Loucy (cell line): ENCODE data around the gene SLAMF7.

Source experiments
- H2AFZ ChIP-seq: fragments of 200-600 bp; sonication (generic); 2 replicates; pipeline ENCODE4 v1.6.0; 2016; ENCODE audit warnings: antibody characterized with exemption, mild to moderate bottlenecking, low read length, moderate library complexity
- H3F3A ChIP-seq: fragments of 200-600 bp; 2 replicates; pipeline ENCODE4 v1.6.0; 2016; ENCODE audit warnings: antibody characterized with exemption, low read depth, mild to moderate bottlenecking
- H3K27me3 ChIP-seq: fragments of 200-600 bp; sonication (generic); 2 replicates; pipeline ENCODE4 v1.6.1; 2014; ENCODE audit warnings: low read length, mild to moderate bottlenecking; ENCODE audit not compliant: insufficient read depth, poor library complexity, severe bottlenecking
- H3K36me3 ChIP-seq: fragments of 200-600 bp; sonication (generic); 2 replicates; pipeline ENCODE4 v1.6.1; 2016; ENCODE audit warnings: low read length; ENCODE audit not compliant: insufficient read depth
- H3K4me1 ChIP-seq: fragments of 200-600 bp; sonication (generic); 2 replicates; pipeline ENCODE4 v1.5.1; 2014; ENCODE audit warnings: low read length, mild to moderate bottlenecking; ENCODE audit not compliant: insufficient read depth, poor library complexity, severe bottlenecking
- H3K4me2 ChIP-seq: fragments of 200-600 bp; sonication (generic); 2 replicates; pipeline ENCODE4 v1.6.0; 2014; ENCODE audit warnings: antibody characterized with exemption, low read length, low read depth, mild to moderate bottlenecking; ENCODE audit not compliant: poor library complexity, severe bottlenecking
- H3K4me3 ChIP-seq: fragments of 200-600 bp; sonication (generic); 2 replicates; pipeline ENCODE4 v1.5.1; 2014; ENCODE audit warnings: low read length, mild to moderate bottlenecking, mixed read lengths; ENCODE audit not compliant: poor library complexity, severe bottlenecking
- H3K79me2 ChIP-seq: fragments of 200-600 bp; sonication (generic); 2 replicates; pipeline ENCODE4 v1.6.1; 2014; ENCODE audit warnings: low read length; ENCODE audit not compliant: insufficient read depth
- H3K9ac ChIP-seq: fragments of 200-600 bp; sonication (generic); 2 replicates; pipeline ENCODE4 v1.6.0; 2014; ENCODE audit warnings: mild to moderate bottlenecking, low read depth, low read length, moderate library complexity; ENCODE audit not compliant: poor library complexity, severe bottlenecking
- H3K9me2 ChIP-seq: fragments of 200-600 bp; sonication (generic); replicated peaks from 2 replicates; pipeline ENCODE4 v1.6.1; 2016; ENCODE audit warnings: low read depth, low read length, mixed read lengths
- H3K9me3 ChIP-seq: fragments of 200-600 bp; sonication (generic); 2 replicates; pipeline ENCODE4 v1.6.1; 2014; ENCODE audit warnings: mild to moderate bottlenecking, antibody characterized with exemption, low read length, low read depth; ENCODE audit not compliant: insufficient read depth
- H4K20me1 ChIP-seq: fragments of 200-600 bp; sonication (generic); 2 replicates; pipeline ENCODE4 v1.6.0; 2014; ENCODE audit warnings: antibody characterized with exemption, low read length, mild to moderate bottlenecking; ENCODE audit not compliant: insufficient read depth, poor library complexity, severe bottlenecking
- EZH2phosphoT487 ChIP-seq: fragments of 200-600 bp; IDR thresholded peaks from 2 replicates; pipeline ENCODE4 v1.6.1; 2018; ENCODE audit warnings: antibody characterized with exemption, mild to moderate bottlenecking, moderate library complexity, borderline replicate concordance
- TF ChIP-seq, protein P1 (sequence below): fragments of 200-600 bp; sonication (generic); conservative IDR thresholded peaks from 2 replicates; pipeline ENCODE4 v1.5.1; 2014; ENCODE audit warnings: mild to moderate bottlenecking, antibody characterized with exemption, low read length

Gene SLAMF7

GRCh38 chr1:160716013-160716412, 23.0 kb upstream of the SLAMF7 start:
- peaks cover 30% of the 10 kb centered on the region for H3K4me1 ChIP-seq

GRCh38 chr1:160717306-160717705, 21.7 kb upstream of the SLAMF7 start:
- H3K27me3 ChIP-seq, result no peaks in the 10 kb centered on the region
- TF ChIP-seq EZH2phosphoT487, result no peak
- TF ChIP-seq, protein P1, sequence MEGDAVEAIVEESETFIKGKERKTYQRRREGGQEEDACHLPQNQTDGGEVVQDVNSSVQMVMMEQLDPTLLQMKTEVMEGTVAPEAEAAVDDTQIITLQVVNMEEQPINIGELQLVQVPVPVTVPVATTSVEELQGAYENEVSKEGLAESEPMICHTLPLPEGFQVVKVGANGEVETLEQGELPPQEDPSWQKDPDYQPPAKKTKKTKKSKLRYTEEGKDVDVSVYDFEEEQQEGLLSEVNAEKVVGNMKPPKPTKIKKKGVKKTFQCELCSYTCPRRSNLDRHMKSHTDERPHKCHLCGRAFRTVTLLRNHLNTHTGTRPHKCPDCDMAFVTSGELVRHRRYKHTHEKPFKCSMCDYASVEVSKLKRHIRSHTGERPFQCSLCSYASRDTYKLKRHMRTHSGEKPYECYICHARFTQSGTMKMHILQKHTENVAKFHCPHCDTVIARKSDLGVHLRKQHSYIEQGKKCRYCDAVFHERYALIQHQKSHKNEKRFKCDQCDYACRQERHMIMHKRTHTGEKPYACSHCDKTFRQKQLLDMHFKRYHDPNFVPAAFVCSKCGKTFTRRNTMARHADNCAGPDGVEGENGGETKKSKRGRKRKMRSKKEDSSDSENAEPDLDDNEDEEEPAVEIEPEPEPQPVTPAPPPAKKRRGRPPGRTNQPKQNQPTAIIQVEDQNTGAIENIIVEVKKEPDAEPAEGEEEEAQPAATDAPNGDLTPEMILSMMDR, result no peak
- H3K79me2 ChIP-seq, result no peaks in the 10 kb centered on the region
- no peak overlapping the region for H3K4me2 ChIP-seq
- no peak overlapping the region for H3K4me3 ChIP-seq
- peaks cover 21% of the 10 kb centered on the region for H3K4me1 ChIP-seq
- H4K20me1 ChIP-seq, result no peaks in the 10 kb centered on the region
- H3K36me3 ChIP-seq, result no peaks in the 10 kb centered on the region
- H3K9ac ChIP-seq, result no peak overlapping the region
- H3K9me3 ChIP-seq, result no peaks in the 10 kb centered on the region
- no peaks in the 10 kb centered on the region for H3K9me2 ChIP-seq
- no peak overlapping the region for H2AFZ ChIP-seq
- no peaks in the 10 kb centered on the region for H3F3A ChIP-seq

More at GRCh38 chr1:160716013-160716412, 23.0 kb upstream of the SLAMF7 start:
- Histone ChIP-seq H3K27me3 (no peaks in the 10 kb centered on the region), H3F3A (0 out of 2 replicates have a peak, but pooled peaks cover under 1% of the 10 kb centered on the region), H4K20me1 (no peaks in the 10 kb centered on the region), H3K9me2 (no peaks in the 10 kb centered on the region), H3K4me2 (no peak overlapping the region), H2AFZ (no peak overlapping the region), H3K36me3 (no peaks in the 10 kb centered on the region), H3K79me2 (peaks cover 3% of the 10 kb centered on the region; the same call in 1 of the 2 replicates), H3K9me3 (no peaks in the 10 kb centered on the region), H3K9ac (no peak overlapping the region), H3K4me3 (no peak overlapping the region)
- no peak for TF ChIP-seq EZH2phosphoT487
- TF ChIP-seq, protein P1, result no peak

DNA sequence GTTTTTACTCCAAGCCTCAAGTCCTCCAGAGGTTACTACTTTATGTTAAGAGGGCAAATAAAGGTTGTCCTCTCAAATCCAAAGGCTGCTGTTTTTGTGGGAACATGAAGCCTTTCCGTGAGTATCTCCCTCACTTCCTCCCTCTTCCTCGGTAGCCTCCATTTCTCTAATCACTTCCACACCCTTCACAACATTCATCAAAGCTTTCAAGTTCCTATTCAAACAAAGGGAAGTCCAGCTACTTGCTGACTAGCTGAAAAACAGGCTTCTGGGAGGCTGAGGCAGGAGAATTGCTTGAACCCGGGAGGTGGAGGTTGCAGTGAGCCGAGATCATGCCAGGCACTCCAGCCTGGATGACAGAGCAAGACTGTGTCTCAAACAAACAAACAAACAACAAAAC, 20.8 kb upstream of the SLAMF7 start:
- no peaks in the 10 kb centered on the region for H3K9me3 ChIP-seq
- no peaks in the 10 kb centered on the region for H3K27me3 ChIP-seq
- no peak overlapping the region for H3K4me3 ChIP-seq
- TF ChIP-seq, protein P1, result no peak
- TF ChIP-seq EZH2phosphoT487, result no peak
- H3K4me2 ChIP-seq, result no peak overlapping the region
- H3K9ac ChIP-seq, result no peak overlapping the region
- no peaks in the 10 kb centered on the region for H3K36me3 ChIP-seq
- no peaks in the 10 kb centered on the region for H3F3A ChIP-seq
- H3K9me2 ChIP-seq, result no peaks in the 10 kb centered on the region
- peaks cover 20% of the 10 kb centered on the region for H3K4me1 ChIP-seq
- no peaks in the 10 kb centered on the region for H4K20me1 ChIP-seq
- H3K79me2 ChIP-seq, result no peaks in the 10 kb centered on the region
- H2AFZ ChIP-seq, result no peak overlapping the region
